GM12878 (cell line): ENCODE data around the gene MAPK8.

Experiments used
- JUNB ChIP-seq: IDR thresholded peaks from 2 replicates; pipeline ENCODE4 v1.6.1; 2016; ENCODE audit warnings: antibody characterized with exemption, mild to moderate bottlenecking
- NFYA ChIP-seq: IDR thresholded peaks from 2 replicates; pipeline ENCODE4 v1.6.1; 2011; ENCODE audit warnings: low read depth, mild to moderate bottlenecking, low read length, improper control_type of control experiment, borderline replicate concordance
- TF ChIP-seq, protein P1 (sequence below), 3 experiments: IDR thresholded peaks in 2 of 3; conservative IDR thresholded peaks in 1 of 3; 2 replicates each; pipeline ENCODE4 v1.5.1; 2011; ENCODE audit warnings: low read depth in 3 of 3, low read length in 3 of 3, mild to moderate bottlenecking in 3 of 3, control low read depth in 2 of 3, moderate library complexity in 2 of 3, inconsistent platforms in 1 of 3, mixed read lengths in 1 of 3; ENCODE audit not compliant: control insufficient read depth in 2 of 3, insufficient read depth in 1 of 3; ENCODE audit errors: extremely low read depth in 1 of 3
- TF ChIP-seq, protein P2 (sequence below): fragments of 450-650 bp; IDR thresholded peaks from 2 replicates; pipeline ENCODE4 v1.6.1; 2016; ENCODE audit warnings: mild to moderate bottlenecking
- TF ChIP-seq, protein P3 (sequence below): IDR thresholded peaks from 2 replicates; pipeline ENCODE4 v1.6.1; 2012; ENCODE audit warnings: low read depth, low read length, improper control_type of control experiment

DNA sequence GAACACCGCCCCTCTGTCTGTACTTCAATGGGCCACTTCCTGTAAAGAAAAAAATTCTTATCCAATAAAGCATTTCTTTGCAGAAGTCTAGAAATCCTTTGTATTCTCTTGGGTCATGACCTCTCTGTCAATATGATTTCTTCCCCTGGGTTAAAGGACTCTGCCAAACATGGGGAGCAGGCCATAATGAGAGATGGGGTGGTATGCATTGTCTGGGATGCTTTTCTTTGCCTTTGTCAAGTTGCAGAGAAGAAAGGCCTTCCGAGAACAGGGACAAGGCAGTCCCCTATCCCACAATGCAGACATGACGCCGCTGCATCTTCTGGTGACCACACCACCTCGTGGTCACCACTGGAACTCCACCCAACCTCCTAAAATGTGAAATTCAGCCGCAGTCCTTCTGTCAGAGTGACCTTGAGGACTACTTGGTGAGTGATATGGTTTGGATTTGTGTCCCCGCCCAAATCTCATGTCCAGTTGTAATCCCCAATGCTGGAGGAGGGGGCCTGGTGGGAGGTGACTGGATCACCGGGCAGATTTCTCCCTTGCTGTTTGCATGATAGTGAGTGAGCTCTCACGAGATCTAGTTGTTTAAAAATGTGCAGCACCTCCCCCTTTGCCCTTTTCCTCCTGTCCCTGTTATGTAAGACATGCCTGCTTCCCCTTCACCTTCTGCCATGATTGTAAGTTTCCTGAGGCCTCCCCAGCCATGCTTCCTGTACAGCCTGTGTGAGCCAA lies 16.8 kb upstream of the MAPK8 start:
- TF ChIP-seq NFYA (no peak), JUNB (no peak)
- TF ChIP-seq, protein P1, sequence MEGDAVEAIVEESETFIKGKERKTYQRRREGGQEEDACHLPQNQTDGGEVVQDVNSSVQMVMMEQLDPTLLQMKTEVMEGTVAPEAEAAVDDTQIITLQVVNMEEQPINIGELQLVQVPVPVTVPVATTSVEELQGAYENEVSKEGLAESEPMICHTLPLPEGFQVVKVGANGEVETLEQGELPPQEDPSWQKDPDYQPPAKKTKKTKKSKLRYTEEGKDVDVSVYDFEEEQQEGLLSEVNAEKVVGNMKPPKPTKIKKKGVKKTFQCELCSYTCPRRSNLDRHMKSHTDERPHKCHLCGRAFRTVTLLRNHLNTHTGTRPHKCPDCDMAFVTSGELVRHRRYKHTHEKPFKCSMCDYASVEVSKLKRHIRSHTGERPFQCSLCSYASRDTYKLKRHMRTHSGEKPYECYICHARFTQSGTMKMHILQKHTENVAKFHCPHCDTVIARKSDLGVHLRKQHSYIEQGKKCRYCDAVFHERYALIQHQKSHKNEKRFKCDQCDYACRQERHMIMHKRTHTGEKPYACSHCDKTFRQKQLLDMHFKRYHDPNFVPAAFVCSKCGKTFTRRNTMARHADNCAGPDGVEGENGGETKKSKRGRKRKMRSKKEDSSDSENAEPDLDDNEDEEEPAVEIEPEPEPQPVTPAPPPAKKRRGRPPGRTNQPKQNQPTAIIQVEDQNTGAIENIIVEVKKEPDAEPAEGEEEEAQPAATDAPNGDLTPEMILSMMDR (IDR thresholded peaks at IDR 0.05 in 2 of 3, conservative IDR thresholded peaks at IDR 0.05 in 1 of 3; ENCODE audit: control insufficient read depth in 2 of 3, extremely low read depth in 1 of 3, insufficient read depth in 1 of 3, low read depth in 3 of 3, low read length in 3 of 3), result peak; percentile 80 to 91 (median 86)
- TF ChIP-seq, protein P2, sequence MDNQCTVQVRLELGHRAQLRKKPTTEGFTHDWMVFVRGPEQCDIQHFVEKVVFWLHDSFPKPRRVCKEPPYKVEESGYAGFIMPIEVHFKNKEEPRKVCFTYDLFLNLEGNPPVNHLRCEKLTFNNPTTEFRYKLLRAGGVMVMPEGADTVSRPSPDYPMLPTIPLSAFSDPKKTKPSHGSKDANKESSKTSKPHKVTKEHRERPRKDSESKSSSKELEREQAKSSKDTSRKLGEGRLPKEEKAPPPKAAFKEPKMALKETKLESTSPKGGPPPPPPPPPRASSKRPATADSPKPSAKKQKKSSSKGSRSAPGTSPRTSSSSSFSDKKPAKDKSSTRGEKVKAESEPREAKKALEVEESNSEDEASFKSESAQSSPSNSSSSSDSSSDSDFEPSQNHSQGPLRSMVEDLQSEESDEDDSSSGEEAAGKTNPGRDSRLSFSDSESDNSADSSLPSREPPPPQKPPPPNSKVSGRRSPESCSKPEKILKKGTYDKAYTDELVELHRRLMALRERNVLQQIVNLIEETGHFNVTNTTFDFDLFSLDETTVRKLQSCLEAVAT, result no peak
- TF ChIP-seq, protein P3, sequence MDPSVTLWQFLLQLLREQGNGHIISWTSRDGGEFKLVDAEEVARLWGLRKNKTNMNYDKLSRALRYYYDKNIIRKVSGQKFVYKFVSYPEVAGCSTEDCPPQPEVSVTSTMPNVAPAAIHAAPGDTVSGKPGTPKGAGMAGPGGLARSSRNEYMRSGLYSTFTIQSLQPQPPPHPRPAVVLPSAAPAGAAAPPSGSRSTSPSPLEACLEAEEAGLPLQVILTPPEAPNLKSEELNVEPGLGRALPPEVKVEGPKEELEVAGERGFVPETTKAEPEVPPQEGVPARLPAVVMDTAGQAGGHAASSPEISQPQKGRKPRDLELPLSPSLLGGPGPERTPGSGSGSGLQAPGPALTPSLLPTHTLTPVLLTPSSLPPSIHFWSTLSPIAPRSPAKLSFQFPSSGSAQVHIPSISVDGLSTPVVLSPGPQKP, result no peak
